ENCODE results near the gene SELENOW. TPM values are rescaled to one million over a fixed set of nuclear protein-coding genes. Genes with fewer than 3 reads are reported as not detected.

The SELENOW gene
- 1,000 to 10,000 TPM in 1 of 4 donors, 100 to 1,000 TPM in 3; 173 to 1,323 (median 512) TPM for total RNA-seq

- Histone ChIP-seq H3K9me3 (no peaks in the 10 kb centered on the region), H3K27ac (peak within 1 kb of the TSS; percentile 97 to 99), H3K4me1 (peaks cover 0 to 7% of the 10 kb centered on the region in 2 donors), H3K4me3 (peak within 1 kb of the TSS; percentile 79 to 92), H3K27me3 (no peaks in the 10 kb centered on the region), H3K36me3 (no peaks in the 10 kb centered on the region)
- intact Hi-C loops (cut with DNase I; ENCODE audit: low total_unique reads), result no loop called here
- DNase-seq, result peak; percentile 76 to 81
- TF ChIP-seq POLR2A (IDR thresholded peaks at IDR 0.05) (peak; percentile 76 to 92), CTCF (IDR thresholded peaks at IDR 0.05) (no peak)
These were observed at the start of gene SELENOW for GRCh38 chr19:47778049-47778953. SELENOW (plus strand) TSS chr19:47778703; CDS start chr19:47778786, 83 bp downstream.

DNA sequence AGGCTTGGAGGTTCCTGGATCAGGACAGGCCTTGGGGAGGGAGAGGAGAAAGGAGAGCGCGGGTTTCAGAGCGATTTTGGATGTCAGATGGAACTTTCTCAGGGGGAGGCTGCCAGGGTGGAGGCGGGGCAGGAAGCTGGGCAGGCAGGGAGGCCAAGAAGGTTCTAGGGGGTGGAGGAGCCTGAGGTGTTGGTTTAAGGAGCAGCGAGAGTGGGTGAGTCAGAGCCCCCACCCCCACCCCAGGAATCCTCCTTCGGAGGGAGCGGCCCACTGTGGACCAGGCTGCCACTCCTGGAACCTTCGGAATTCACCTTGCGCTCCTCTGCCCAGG lies 49.1 kb upstream of the SELENOW start:
- intact Hi-C loops (cut with DNase I; ENCODE audit: low total_unique reads), result no loop called here
- peak; percentile 79 to 87 for DNase-seq
- H3K9me3 ChIP-seq, result no peaks in the 10 kb centered on the region
- H3K27me3 ChIP-seq, result no peaks in the 10 kb centered on the region
- no peaks in the 10 kb centered on the region for H3K36me3 ChIP-seq
- H3K27ac ChIP-seq, result peak overlapping the region; percentile 88 to 94
- peaks cover 5 to 19% of the 10 kb centered on the region in 2 donors for H3K4me1 ChIP-seq
- TF ChIP-seq CTCF (IDR thresholded peaks at IDR 0.05), result no peak
- no peak for TF ChIP-seq POLR2A (IDR thresholded peaks at IDR 0.05)
- peak overlapping the region; percentile 6 to 8 for H3K4me3 ChIP-seq

DNA sequence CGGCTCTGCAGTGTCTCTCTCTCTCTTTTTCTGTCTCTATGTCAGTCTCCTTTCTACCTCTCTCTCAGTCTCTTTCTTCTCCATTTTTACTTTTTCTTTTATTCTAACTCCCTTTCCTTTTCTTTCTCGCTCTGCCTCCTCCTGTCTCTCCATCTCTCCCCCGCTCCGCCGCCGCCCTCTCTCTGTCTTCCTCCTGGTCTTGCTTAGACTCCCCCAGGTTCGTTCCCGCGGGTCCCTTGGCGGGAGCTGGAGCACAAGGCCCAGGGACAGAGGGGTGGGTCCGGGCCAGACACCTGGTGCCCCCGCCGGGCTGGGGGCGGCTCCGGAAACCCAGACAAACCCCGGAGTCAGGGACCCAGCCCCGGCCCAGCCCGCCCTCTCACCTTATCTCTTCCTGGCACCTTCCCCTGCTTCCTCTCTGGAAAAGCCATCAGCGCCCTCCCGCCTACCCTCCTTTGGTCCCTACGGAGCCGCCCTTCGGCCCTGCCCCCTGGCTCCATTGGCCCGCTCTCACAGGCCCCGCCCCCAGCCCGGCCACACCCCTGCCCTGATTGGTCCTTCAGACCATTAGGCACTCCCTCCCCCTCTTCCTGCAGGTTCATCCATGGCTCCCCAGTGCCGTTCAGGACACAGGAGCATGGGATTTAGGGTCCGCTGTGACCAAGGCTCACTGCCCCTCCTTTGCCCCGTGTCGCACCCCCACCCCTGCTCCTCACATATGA lies 48.5 kb upstream of the SELENOW start:
- DNase-seq, result peak; percentile 68 to 79
- H3K27me3 ChIP-seq, result no peaks in the 10 kb centered on the region
- peak overlapping the region; percentile 6 to 8 for H3K4me3 ChIP-seq
- H3K27ac ChIP-seq, result peak overlapping the region; percentile 88 to 94
- H3K9me3 ChIP-seq, result no peaks in the 10 kb centered on the region
- H3K4me1 ChIP-seq, result peaks cover 5 to 19% of the 10 kb centered on the region in 2 donors
- intact Hi-C loops (cut with DNase I; ENCODE audit: low total_unique reads), result no loop called here
- H3K36me3 ChIP-seq, result no peaks in the 10 kb centered on the region
- TF ChIP-seq CTCF (IDR thresholded peaks at IDR 0.05) (no peak), POLR2A (IDR thresholded peaks at IDR 0.05) (no peak)

DNA sequence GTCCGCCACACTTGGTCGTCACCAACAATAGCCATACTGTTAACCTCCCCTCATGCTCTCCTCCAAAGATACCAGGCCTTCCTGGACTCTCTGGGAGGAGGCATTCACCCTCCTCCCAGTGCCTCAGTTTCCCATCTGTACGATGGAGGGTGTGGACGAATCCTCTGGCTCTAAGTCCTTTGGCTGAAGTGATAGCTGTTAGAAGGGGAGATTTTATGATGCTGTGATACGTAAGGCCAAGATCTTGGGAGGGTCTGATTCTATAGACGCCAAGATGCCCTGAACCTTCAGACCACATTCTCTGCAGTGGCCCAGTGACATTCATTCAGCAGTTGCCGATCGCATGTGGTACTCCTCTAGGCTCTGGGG lies 48.0 kb upstream of the SELENOW start:
- no peak overlapping the region for H3K4me3 ChIP-seq
- no peaks in the 10 kb centered on the region for H3K27me3 ChIP-seq
- H3K4me1 ChIP-seq, result peaks cover 5 to 19% of the 10 kb centered on the region in 2 donors
- H3K36me3 ChIP-seq, result no peaks in the 10 kb centered on the region
- DNase-seq, result no peak
- no peaks in the 10 kb centered on the region for H3K9me3 ChIP-seq
- TF ChIP-seq CTCF (IDR thresholded peaks at IDR 0.05) (no peak), POLR2A (IDR thresholded peaks at IDR 0.05) (no peak)
- intact Hi-C loops (cut with DNase I; ENCODE audit: low total_unique reads), result no loop called here
- peak overlapping the region; percentile 88 to 94 for H3K27ac ChIP-seq

GRCh38 chr19:47730910-47731309 lies 47.6 kb upstream of the SELENOW start:
- peaks cover 5 to 19% of the 10 kb centered on the region in 2 donors for H3K4me1 ChIP-seq
- H3K4me3 ChIP-seq, result no peak overlapping the region
- H3K27ac ChIP-seq, result peak overlapping the region; percentile 88 to 94
- no peak for DNase-seq
- no peaks in the 10 kb centered on the region for H3K27me3 ChIP-seq
- intact Hi-C loops (cut with DNase I; ENCODE audit: low total_unique reads), result no loop called here
- TF ChIP-seq POLR2A (IDR thresholded peaks at IDR 0.05), result no peak
- TF ChIP-seq CTCF (IDR thresholded peaks at IDR 0.05), result no peak
- H3K9me3 ChIP-seq, result no peaks in the 10 kb centered on the region
- H3K36me3 ChIP-seq, result no peaks in the 10 kb centered on the region
